Measurements from ENCODE around the gene YWHAQ.

DNA sequence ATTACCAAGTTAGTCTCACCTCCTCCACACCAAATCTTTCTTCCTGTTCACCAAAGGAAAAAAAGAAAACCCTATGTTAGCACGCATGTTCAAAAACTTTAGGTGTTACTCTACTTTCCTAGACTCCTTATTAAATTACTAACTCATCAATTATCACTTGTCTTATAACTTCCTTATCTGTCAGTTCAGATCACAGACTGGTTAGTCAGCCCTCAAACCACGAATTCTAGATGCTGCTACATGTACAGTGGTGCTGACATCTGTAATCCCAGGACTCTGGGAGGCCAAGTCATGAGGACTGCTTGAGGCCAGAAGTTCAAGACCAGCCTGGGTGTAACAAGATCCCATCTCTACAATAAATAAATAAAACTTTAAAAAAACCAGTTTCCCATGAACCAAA lies 3.5 kb downstream of the YWHAQ start:
- TF ChIP-seq, protein P1, sequence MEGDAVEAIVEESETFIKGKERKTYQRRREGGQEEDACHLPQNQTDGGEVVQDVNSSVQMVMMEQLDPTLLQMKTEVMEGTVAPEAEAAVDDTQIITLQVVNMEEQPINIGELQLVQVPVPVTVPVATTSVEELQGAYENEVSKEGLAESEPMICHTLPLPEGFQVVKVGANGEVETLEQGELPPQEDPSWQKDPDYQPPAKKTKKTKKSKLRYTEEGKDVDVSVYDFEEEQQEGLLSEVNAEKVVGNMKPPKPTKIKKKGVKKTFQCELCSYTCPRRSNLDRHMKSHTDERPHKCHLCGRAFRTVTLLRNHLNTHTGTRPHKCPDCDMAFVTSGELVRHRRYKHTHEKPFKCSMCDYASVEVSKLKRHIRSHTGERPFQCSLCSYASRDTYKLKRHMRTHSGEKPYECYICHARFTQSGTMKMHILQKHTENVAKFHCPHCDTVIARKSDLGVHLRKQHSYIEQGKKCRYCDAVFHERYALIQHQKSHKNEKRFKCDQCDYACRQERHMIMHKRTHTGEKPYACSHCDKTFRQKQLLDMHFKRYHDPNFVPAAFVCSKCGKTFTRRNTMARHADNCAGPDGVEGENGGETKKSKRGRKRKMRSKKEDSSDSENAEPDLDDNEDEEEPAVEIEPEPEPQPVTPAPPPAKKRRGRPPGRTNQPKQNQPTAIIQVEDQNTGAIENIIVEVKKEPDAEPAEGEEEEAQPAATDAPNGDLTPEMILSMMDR (IDR thresholded peaks at IDR 0.05) = no peak
- TF ChIP-seq EZH2 (IDR thresholded peaks at IDR 0.05) (no peak), EZH2phosphoT487 (IDR thresholded peaks at IDR 0.05) (no peak)

All from neural progenitor cell (in vitro differentiated cells).